Ramos (cell line): ENCODE data around the gene MTMR2.

Source experiments
- in situ Hi-C: fragments of 300-500 bp; cut with MboI; formaldehyde crosslinking; loops from one replicate; pipeline ENCODE4 v1.14.3; 2022; ENCODE audit warnings: low sequenced_read_pairs; ENCODE audit not compliant: unreplicated experiment

MTMR2 gene

DNA sequence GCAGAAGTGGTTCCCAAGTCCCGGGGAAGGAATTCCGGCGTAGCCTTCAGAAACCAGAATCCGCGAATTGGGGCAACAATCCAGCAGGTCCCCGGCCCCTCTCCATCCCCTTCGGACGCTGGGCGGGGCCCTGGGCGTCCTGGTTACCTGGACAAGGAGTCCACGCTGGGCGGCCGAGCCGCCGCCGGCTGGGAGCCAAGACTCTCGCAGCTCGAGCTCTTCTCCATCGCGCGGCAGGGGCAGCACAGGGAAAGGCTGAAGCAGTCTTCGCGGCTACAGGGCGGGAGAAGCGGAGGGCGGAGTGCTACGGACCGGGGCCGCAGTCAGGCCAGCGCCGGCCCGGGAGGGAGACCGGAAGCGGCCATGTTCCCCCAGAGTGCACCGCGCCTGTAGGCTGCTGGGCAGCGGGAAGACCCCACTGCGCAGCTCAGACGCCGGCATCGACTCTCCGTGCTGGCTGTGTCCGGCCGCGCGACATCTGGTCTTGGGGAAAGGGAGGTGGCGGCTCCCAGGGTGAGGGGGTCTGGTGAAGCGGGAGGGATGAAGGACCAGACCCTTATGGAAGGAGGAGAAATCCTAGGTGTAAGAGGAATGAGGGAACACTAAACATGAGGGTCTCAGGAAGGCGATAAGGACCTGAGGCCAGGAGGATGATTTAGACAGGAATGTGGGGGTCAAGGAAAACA, at the start of gene MTMR2:
TSS of gene MTMR2 (minus strand) at position 380 of the 686 bp plus-strand sequence. CDS start at position 227, 153 bp downstream.
- in situ Hi-C loops = no loop called here

- in situ Hi-C loops = no loop called here
These were observed 48.2 kb upstream of the MTMR2 start for GRCh38 chr11:95972060-95972459.

- in situ Hi-C loops = no loop called here
These were observed 44.7 kb upstream of the MTMR2 start for GRCh38 chr11:95968585-95968984.

DNA sequence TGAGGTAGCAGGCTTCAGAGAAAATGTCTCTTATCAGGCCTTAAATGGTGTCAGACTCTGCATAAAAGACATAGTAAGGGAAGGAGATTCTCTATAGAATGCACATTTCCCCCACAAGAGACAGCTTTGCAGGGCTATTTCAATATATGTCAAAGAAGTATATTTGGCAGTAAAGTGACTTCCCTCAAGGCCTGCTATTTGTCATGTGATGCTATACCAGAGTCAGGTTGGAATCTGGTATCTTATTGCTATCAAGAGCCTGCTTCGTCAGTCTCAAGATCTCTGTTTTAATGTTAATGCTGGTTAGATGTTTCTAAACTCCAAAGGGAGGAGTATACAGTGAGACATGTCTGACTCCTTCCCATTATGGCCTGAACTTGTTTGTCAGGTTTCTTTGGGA, 40.4 kb upstream of the MTMR2 start:
- in situ Hi-C loops = no loop called here

- in situ Hi-C loops = no loop called here
These were observed 37.9 kb upstream of the MTMR2 start for GRCh38 chr11:95961758-95962157.

DNA sequence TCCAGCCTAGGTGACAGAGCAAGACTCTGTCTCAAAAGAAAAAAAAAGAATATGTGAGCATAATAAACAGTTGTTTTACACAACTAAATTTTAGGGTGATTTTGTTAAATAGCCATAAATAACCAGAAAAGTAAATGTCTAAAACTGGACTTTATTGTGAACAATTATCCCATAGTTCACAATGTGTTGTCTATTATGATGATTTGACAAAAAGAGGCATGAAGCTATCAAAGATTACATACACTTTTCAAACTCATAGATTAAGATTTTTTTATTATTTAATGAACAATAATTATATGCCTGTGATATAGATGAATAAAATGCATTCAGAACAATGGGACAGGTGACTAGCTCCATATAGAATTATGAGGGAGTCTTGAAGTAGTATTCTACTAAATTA, 27.0 kb upstream of the MTMR2 start:
- in situ Hi-C loops = no loop called here

GRCh38 chr11:95948637-95949036, 24.7 kb upstream of the MTMR2 start:
- in situ Hi-C loops = no loop called here

DNA sequence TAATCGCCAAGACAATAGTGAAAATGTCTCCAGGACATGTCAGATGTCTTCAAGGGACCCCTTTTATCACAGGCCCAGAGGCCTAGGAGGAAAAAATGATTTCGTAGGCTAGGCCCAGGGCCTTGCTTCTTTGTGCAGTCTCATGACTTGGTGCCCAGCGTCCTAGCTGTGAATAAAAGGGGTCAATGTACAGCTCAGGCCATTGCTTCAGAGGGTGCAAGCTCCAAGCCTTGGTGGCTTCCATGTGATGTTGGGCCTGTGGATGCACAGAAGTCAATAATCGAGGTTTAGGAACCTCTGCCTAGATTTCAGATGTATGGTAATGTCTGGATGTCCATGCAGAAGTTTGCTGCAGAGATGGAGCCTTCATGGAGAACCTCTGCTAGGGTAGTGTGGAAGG, 20.7 kb upstream of the MTMR2 start:
- in situ Hi-C loops = no loop called here

GRCh38 chr11:95943546-95943945, 19.6 kb upstream of the MTMR2 start:
- in situ Hi-C loops = no loop called here

- in situ Hi-C loops = no loop called here
These were observed 15.2 kb upstream of the MTMR2 start for GRCh38 chr11:95939091-95939490.

DNA sequence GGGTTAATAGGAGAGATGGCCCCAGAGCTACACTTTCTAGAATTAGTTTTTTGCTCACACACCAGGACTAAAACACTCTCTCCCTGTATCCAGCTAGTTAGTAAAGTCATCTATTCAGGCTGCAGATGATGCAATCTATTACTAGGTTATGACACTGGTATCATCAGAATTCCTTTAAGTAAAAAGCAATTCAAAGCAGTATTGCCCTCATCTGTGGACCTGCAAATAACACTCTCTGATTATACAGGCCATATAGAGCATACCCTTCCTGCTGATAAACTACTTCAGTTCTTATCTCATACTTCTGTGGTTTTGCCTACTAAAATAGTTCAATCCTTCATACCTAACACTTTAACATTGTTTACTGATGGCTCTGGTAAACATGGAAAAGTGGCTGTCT, 13.5 kb upstream of the MTMR2 start:
- in situ Hi-C loops = no loop called here

GRCh38 chr11:95933594-95933993, 9.7 kb upstream of the MTMR2 start:
- in situ Hi-C loops = no loop called here

DNA sequence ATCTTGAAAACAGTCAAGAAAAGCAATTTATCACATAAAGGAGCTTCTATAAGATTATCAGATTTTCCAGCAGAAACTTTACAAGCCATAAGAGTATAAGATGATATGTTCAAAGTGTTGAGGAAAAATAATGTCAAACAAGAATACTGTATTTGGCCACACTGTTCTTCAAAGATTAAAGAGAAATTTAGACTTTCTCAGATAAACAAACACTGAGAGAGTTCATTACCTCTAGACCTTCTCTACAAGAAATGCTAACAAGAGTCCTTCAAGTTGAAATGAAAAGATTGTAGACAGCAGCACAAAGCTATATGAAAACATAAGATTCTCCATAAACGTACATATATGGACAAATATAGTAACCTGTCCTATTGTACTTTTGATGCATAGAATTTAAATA, 8.0 kb upstream of the MTMR2 start:
- in situ Hi-C loops = no loop called here

DNA sequence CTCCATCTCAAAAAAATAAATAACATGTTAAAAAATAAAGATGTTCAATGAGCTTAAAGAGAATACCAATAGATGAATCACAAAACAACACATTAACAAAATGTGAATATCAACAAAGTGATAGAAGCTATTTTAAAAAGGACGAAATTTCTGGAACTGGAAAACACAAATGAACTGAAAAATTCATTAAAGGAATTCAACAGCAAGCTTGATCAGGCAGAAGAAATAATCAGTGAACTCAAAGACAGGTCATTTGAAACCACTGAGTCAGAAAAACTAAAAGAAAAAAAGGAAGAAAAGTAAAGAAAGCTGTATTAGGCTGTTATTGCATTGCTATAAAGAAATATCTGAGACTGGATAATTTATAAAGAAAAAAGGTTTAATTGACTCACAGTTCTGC, 7.0 kb upstream of the MTMR2 start:
- in situ Hi-C loops = no loop called here

DNA sequence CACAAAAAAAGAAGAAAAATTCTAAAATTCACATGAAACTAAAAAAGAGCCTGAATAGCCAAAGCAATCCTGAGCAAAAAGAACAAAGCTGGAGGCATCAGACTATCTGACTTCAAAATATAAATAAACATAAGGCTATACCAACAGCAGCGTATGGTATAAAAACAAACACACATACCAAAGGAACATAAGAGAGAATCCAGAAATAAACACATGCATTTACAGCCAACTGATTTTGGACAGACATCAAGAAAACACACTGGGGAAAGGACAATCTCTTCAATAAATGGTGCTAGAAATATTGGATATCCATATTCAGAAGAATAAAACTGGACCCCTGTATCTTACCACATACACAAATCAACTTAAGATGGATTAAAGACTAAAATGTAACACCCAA, 2.8 kb upstream of the MTMR2 start:
- in situ Hi-C loops = no loop called here

DNA sequence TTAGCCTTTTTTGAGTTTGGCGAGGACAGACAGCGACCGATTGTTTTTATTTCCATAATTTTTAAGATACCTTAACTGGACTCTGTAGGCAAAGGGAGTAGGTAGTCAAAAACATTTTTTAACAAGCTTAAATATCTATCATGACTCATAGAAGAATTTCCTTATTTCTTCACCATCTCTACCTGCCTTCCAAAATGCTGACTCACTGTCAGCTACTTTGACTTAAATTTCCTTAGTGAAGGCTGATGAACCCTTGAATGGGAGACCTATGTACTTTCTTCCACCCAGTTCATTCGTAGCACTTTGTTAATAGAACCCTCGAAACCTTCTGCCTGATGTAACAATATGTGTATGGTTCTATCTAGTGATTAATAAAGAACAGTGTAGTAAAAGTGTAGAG, 1.1 kb upstream of the MTMR2 start:
- in situ Hi-C loops = no loop called here

- in situ Hi-C loops = no loop called here
These were observed 480 bp upstream of the MTMR2 start for GRCh38 chr11:95924414-95924760.

GRCh38 chr11:95923439-95923727, 524 bp downstream of the MTMR2 start:
- in situ Hi-C loops = no loop called here

DNA sequence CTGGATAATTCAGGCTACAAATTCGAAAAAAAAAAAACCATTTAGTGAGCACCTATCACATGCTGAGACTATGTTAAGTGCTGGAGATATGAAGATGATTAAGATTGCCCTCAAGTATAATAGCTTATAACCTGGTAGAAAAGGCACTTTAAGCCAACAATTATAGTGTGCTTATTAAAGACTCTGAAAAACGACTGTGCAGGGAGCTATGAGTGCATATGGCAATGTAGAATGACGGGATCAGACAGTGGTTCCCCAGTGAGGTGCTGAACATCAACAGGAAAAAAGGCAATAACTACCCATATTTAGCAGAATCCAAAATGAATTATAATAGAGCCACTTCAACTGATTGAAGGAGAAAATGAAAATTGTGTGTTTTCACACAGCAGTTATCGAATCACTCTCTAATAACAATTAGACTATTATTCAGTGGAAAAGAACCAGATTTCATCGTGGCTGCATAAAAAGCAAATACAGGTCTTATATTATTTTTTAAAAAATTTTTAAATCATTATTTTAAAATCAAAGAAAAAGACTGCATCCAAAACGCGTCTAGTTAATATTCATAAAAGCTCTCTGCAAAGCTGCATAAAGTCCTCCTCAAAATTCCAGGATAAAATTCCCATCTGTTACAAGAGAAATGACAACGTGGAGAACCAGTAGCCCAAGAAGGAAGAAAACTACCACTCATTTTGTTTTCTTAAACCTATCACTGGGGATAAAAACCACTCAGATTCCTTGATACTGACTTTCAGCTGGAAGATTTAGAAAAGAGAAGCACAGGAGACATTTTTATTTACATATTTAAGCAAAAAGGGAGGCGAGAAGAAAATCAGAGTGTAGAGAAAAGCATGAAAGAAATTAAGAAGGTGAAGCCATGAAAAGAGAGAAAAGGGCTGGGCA, 1.1 kb downstream of the MTMR2 start:
- in situ Hi-C loops = no loop called here

DNA sequence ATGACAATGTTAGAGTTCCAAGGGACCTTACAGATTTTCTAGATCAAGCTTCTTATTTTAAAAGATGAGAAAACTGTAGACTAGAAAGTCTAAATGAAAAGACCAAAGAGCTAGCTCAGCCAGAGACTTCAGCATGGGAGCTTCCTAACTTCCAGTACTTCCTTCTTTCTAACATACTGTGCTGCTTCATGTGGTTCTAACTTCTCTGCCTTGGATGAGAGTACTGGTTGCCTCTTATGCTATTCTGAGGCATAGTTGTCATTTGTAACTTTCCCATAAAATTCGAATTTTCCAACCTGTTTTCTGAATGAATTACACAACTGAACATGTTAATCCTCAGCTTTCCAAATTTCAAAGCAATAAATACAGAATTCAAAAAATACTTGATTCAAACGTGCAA, 1.8 kb downstream of the MTMR2 start:
- in situ Hi-C loops = no loop called here

DNA sequence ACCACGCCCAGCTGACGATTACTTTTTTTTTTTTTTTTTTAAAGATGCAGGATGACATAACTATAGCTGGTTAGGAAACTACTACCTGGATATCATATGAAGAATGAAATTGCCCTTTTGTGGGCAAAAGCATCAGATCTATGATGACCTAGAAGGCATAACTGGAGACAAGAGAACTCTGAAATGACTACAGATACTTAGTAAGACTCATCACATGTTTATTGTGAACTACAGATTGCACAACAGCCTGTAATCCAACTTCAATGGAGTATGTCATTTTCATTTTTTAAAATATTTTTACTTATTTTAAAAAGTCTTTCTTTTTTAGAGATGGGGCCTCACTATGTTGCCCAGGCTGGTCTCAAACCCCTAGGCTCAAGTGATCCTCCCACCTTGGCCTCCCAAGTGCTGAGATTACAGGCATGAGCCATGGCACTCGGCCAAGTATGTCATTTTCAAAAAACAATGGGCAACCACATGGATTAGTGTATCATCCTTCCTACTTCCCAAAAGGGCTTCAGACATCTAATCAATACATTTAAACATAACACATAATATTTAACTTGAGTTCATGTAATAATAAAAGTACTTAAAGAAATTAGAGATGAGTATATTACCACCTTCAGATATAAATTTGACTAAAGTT, 3.3 kb downstream of the MTMR2 start:
- in situ Hi-C loops = no loop called here

GRCh38 chr11:95919514-95919913, 4.4 kb downstream of the MTMR2 start:
- in situ Hi-C loops = no loop called here
